GM18508 (cell line): Measurements from ENCODE around the gene CFAP206.

ENCODE experiments used
- ATAC-seq: cut with Tn5 transposase; IDR thresholded peaks from one replicate; pipeline ENCODE4 v1.9.1; 2021; ENCODE audit warnings: moderate number of reproducible peaks; ENCODE audit not compliant: insufficient read depth, unreplicated experiment

The CFAP206 gene

GRCh38 chr6:87407901-87408720, at the start of gene CFAP206:
TSS of gene CFAP206 (plus strand) at chr6:87407972. CDS start at chr6:87409840, 1,868 bp downstream.
- ATAC-seq, result peak; percentile 59

GRCh38 chr6:87364602-87365252, 43.0 kb upstream of the CFAP206 start:
- no peak for ATAC-seq

- ATAC-seq, result no peak
Observed at GRCh38 chr6:87366072-87366827, 41.5 kb upstream of the CFAP206 start.

- ATAC-seq, result no peak
Observed at GRCh38 chr6:87366899-87367298, 40.9 kb upstream of the CFAP206 start.

GRCh38 chr6:87373377-87373776, 34.4 kb upstream of the CFAP206 start:
- ATAC-seq, result no peak

- ATAC-seq, result no peak
Observed at GRCh38 chr6:87375315-87375714, 32.5 kb upstream of the CFAP206 start.

GRCh38 chr6:87376643-87377042, 31.1 kb upstream of the CFAP206 start:
- ATAC-seq, result no peak

- no peak for ATAC-seq
Observed at GRCh38 chr6:87378947-87379346, 28.8 kb upstream of the CFAP206 start.

GRCh38 chr6:87382861-87383260, 24.9 kb upstream of the CFAP206 start:
- ATAC-seq, result no peak

GRCh38 chr6:87384038-87384437, 23.7 kb upstream of the CFAP206 start:
- ATAC-seq, result no peak

GRCh38 chr6:87384449-87384848, 23.3 kb upstream of the CFAP206 start:
- no peak for ATAC-seq

- no peak for ATAC-seq
Observed at GRCh38 chr6:87391334-87391733, 16.4 kb upstream of the CFAP206 start.

GRCh38 chr6:87393026-87393622, 14.6 kb upstream of the CFAP206 start:
- ATAC-seq, result no peak

GRCh38 chr6:87395431-87395830, 12.3 kb upstream of the CFAP206 start:
- ATAC-seq, result no peak

GRCh38 chr6:87396595-87397392, 11.0 kb upstream of the CFAP206 start:
- ATAC-seq, result peak; percentile 95

GRCh38 chr6:87397656-87398055, 10.1 kb upstream of the CFAP206 start:
- no peak for ATAC-seq

GRCh38 chr6:87401832-87402231, 5.9 kb upstream of the CFAP206 start:
- no peak for ATAC-seq

- ATAC-seq, result no peak
Observed at GRCh38 chr6:87407561-87407900, 241 bp upstream of the CFAP206 start.

GRCh38 chr6:87408721-87409155, 966 bp downstream of the CFAP206 start:
- ATAC-seq, result no peak

GRCh38 chr6:87419266-87419665, 11.5 kb downstream of the CFAP206 start:
- no peak for ATAC-seq
